Mammary epithelial cell (primary cell): ENCODE results near the gene UCHL3.

Experiments used
- EZH2 ChIP-seq: IDR thresholded peaks from 2 replicates; pipeline ENCODE4 v1.6.1; 2012; ENCODE audit warnings: low read length, inconsistent platforms, borderline replicate concordance
- TF ChIP-seq, protein P1 (sequence below), 2 donors: IDR thresholded peaks in 1 of 2; conservative IDR thresholded peaks in 1 of 2; 2 replicates each; pipeline ENCODE4 v1.5.1; 2011 to 2012; ENCODE audit warnings: inconsistent platforms in 2 of 2, low read length in 2 of 2, mild to moderate bottlenecking in 2 of 2, control low read depth in 1 of 2, low read depth in 1 of 2; ENCODE audit not compliant: insufficient read depth in 1 of 2; ENCODE audit errors: extremely low read depth in 1 of 2

- TF ChIP-seq, protein P1, sequence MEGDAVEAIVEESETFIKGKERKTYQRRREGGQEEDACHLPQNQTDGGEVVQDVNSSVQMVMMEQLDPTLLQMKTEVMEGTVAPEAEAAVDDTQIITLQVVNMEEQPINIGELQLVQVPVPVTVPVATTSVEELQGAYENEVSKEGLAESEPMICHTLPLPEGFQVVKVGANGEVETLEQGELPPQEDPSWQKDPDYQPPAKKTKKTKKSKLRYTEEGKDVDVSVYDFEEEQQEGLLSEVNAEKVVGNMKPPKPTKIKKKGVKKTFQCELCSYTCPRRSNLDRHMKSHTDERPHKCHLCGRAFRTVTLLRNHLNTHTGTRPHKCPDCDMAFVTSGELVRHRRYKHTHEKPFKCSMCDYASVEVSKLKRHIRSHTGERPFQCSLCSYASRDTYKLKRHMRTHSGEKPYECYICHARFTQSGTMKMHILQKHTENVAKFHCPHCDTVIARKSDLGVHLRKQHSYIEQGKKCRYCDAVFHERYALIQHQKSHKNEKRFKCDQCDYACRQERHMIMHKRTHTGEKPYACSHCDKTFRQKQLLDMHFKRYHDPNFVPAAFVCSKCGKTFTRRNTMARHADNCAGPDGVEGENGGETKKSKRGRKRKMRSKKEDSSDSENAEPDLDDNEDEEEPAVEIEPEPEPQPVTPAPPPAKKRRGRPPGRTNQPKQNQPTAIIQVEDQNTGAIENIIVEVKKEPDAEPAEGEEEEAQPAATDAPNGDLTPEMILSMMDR (conservative IDR thresholded peaks at IDR 0.05 in 1 of 2, IDR thresholded peaks at IDR 0.05 in 1 of 2; ENCODE audit: extremely low read depth in 1 of 2, insufficient read depth in 1 of 2, low read depth in 1 of 2, low read length in 2 of 2) = no peak
- no peak for TF ChIP-seq EZH2
Observed at GRCh38 chr13:75648446-75648845, 98.9 kb downstream of the UCHL3 start.
